ENCODE results near the gene MRGPRX3. TPM values are rescaled to one million over a fixed set of nuclear protein-coding genes. Genes with fewer than 3 reads are reported as not detected.
"Not testable (repeated sequence)": the region's sequence is repeated elsewhere in the genome, so short reads cannot be mapped to it uniquely, and the experiment has no call there.

MRGPRX3 gene
- total RNA-seq, 1 donor from 2014 or later = not detected

- intact Hi-C loops (cut with micrococcal nuclease); DNase-seq; H3K9me3 Mint-ChIP-seq; H3K36me3 Mint-ChIP-seq (ENCODE audit: low read depth); H3K4me1 Mint-ChIP-seq; H3K27ac Mint-ChIP-seq; H3K4me3 Mint-ChIP-seq: not testable (repeated sequence)
- H3K27me3 Mint-ChIP-seq = peaks cover 16% of the 10 kb centered on the region
Measured at GRCh38 chr11:18121331-18121828, 11.0 kb upstream of the MRGPRX3 start.

DNA sequence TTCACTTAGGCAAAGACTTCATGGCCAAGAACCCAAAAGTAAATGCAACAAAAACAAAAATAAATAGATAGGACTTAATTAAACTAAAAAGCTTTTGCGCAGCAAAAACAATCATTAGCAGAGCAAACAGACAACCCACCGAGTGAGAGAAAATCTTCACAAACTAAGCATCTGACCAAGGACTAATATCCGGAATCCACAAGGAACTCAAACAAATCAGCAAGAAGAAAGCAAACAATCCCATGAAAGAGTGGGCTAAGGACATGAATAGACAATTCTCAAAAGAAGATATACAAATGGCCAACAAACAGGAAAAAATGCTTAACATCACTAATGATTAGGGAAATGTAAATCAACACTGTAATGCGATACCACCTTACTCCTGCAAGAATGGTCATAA, 1.3 kb upstream of the MRGPRX3 start:
- H3K27me3 Mint-ChIP-seq = peaks cover 40% of the 10 kb centered on the region
- intact Hi-C loops (cut with micrococcal nuclease); DNase-seq: not testable (repeated sequence)

DNA sequence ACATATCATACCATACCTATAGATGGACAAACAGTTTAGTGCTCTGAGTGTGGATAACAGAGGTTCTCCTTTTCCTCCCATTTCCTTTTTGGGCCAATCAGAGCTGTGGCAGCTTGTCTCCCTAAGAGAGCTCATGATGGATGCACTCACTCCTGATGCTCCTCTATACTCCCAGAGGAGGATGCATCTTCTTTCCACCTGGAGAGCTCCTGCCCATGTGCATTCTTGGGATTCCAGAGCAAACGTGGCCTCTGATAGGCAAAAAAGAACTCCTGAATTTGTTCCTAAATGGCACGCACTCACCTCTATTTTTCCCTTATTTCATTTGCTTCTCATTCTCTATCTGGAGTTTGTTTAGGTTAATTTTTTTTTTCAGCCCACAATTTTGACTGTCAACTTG, 2.9 kb downstream of the MRGPRX3 start:
- no peak for DNase-seq

More for the DNA sequence above, 1.3 kb upstream of the MRGPRX3 start:
- H3K27ac Mint-ChIP-seq; H3K9me3 Mint-ChIP-seq; H3K4me3 Mint-ChIP-seq; H3K36me3 Mint-ChIP-seq (ENCODE audit: low read depth); H3K4me1 Mint-ChIP-seq: not testable (repeated sequence)

DNA sequence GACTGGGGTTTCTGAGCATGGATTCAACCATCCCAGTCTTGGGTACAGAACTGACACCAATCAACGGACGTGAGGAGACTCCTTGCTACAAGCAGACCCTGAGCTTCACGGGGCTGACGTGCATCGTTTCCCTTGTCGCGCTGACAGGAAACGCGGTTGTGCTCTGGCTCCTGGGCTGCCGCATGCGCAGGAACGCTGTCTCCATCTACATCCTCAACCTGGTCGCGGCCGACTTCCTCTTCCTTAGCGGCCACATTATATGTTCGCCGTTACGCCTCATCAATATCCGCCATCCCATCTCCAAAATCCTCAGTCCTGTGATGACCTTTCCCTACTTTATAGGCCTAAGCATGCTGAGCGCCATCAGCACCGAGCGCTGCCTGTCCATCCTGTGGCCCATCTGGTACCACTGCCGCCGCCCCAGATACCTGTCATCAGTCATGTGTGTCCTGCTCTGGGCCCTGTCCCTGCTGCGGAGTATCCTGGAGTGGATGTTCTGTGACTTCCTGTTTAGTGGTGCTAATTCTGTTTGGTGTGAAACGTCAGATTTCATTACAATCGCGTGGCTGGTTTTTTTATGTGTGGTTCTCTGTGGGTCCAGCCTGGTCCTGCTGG, 4.9 kb downstream of the MRGPRX3 start:
- Mint-ChIP-seq H3K36me3 (ENCODE audit: low read depth) (no peaks in the 10 kb centered on the region), H3K9me3 (no peaks in the 10 kb centered on the region), H3K4me1 (no peaks in the 10 kb centered on the region), H3K27me3 (peaks cover 34% of the 10 kb centered on the region), H3K4me3 (no peak overlapping the region), H3K27ac (no peak overlapping the region)
- DNase-seq = no peak
- intact Hi-C loops (cut with micrococcal nuclease) = no loop called here

More for the DNA sequence above, 2.9 kb downstream of the MRGPRX3 start:
- Mint-ChIP-seq H3K4me3 (no peak overlapping the region), H3K36me3 (ENCODE audit: low read depth) (no peaks in the 10 kb centered on the region), H3K27me3 (peaks cover 40% of the 10 kb centered on the region), H3K27ac (no peak overlapping the region), H3K4me1 (no peaks in the 10 kb centered on the region), H3K9me3 (no peaks in the 10 kb centered on the region)
- intact Hi-C loops (cut with micrococcal nuclease) = no loop called here

DNA sequence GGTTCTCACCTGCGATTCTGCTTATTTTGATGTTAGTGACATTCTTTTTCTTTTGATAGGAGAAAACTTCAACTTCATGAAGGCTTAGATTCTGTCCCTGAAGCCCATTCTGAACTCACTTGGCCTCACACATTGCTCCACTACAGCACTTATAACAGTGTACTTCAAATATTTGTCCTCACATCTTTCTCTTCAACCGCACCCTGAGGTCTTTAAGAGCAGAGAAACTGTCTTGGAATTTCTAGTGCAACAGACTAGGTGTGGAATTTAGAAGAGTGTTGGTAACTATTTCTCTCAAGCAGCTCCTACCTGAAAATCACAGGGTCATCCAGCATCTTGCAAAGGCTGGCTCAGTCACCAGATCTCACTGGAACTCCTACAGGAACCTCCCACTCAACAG, 7.8 kb downstream of the MRGPRX3 start:
- H3K36me3 Mint-ChIP-seq (ENCODE audit: low read depth) = no peaks in the 10 kb centered on the region
- H3K4me3 Mint-ChIP-seq = no peak overlapping the region
- H3K27ac Mint-ChIP-seq = no peak overlapping the region
- H3K27me3 Mint-ChIP-seq = peaks cover 29% of the 10 kb centered on the region
- H3K4me1 Mint-ChIP-seq = no peaks in the 10 kb centered on the region
- DNase-seq = no peak
- no peaks in the 10 kb centered on the region for H3K9me3 Mint-ChIP-seq
- intact Hi-C loops (cut with micrococcal nuclease) = no loop called here

DNA sequence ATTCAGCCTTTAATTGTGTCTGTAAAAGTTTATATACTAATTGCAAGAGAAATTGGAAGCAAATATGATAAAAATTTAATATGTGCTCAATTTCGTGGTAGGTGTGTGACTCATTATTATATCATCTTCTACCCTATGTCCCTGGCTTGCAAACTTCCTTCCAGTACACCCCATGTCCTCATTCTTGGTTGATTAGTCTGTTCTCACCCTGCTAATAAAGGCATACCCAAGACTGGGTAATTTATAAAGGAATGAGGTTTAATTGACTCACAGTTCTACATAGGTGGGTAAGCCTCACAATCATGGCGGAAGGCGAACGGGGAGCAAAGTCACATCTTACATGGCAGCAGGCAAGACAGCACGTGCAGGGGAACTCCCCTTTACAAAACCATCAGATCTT, 11.9 kb downstream of the MRGPRX3 start:
- H3K27me3 Mint-ChIP-seq = peaks cover 33% of the 10 kb centered on the region
- peaks cover 5% of the 10 kb centered on the region for H3K4me1 Mint-ChIP-seq
- H3K4me3 Mint-ChIP-seq = no peak overlapping the region
- H3K36me3 Mint-ChIP-seq (ENCODE audit: low read depth) = no peaks in the 10 kb centered on the region
- no peak overlapping the region for H3K27ac Mint-ChIP-seq
- no peaks in the 10 kb centered on the region for H3K9me3 Mint-ChIP-seq
- no peak for DNase-seq
- intact Hi-C loops (cut with micrococcal nuclease) = no loop called here

DNA sequence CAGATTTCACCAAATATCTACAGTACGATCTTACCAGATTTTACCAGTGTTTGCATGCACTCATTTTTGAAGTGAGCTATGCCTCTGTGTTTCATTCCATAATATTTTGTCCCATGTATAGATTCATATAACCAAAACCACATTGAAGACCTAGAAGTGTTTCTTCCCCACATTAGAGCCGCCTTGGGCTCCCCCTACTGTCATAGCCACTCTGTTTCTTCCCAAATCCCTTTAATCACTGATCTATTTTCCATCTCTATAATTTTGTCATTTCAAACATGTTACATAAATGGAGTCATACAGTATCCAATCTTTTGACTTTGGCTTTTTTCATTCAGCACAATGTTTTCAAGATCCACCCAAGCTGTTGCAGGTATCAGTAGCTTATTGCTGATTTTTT, 12.7 kb downstream of the MRGPRX3 start:
- Mint-ChIP-seq H3K9me3 (no peaks in the 10 kb centered on the region), H3K4me3 (no peak overlapping the region), H3K27ac (no peak overlapping the region), H3K27me3 (peaks cover 35% of the 10 kb centered on the region), H3K36me3 (ENCODE audit: low read depth) (no peaks in the 10 kb centered on the region), H3K4me1 (peaks cover 5% of the 10 kb centered on the region)
- no peak for DNase-seq
- intact Hi-C loops (cut with micrococcal nuclease) = no loop called here

DNA sequence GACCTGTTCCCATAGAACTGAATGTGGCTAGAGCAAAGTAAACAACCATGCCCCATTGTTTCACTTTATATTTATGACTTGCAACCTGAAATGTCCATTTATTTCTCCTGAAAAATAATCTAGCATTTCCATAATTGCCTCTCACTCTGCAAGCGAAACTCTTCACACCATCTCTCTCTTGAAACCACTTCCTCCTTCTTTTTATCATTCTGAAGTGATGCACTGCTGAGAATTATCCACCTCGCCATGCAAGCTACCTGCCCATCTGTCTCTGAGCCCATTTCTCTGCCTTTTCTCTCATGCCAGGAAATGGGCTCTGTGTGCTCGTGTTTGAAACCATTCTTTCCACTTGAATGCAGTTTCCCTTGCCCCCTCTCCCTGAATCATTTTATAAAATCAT, 13.5 kb downstream of the MRGPRX3 start:
- Mint-ChIP-seq H3K27ac (no peak overlapping the region), H3K4me1 (peaks cover 5% of the 10 kb centered on the region), H3K36me3 (ENCODE audit: low read depth) (no peaks in the 10 kb centered on the region), H3K9me3 (no peaks in the 10 kb centered on the region), H3K4me3 (no peak overlapping the region), H3K27me3 (peaks cover 33% of the 10 kb centered on the region)
- DNase-seq = no peak
- intact Hi-C loops (cut with micrococcal nuclease) = no loop called here

GRCh38 chr11:18151581-18151980, 19.2 kb downstream of the MRGPRX3 start:
- H3K4me1 Mint-ChIP-seq = no peaks in the 10 kb centered on the region
- no peak for DNase-seq
- H3K4me3 Mint-ChIP-seq = no peak overlapping the region
- H3K9me3 Mint-ChIP-seq = no peaks in the 10 kb centered on the region
- H3K36me3 Mint-ChIP-seq (ENCODE audit: low read depth) = no peaks in the 10 kb centered on the region
- peaks cover 23% of the 10 kb centered on the region for H3K27me3 Mint-ChIP-seq
- intact Hi-C loops (cut with micrococcal nuclease) = no loop called here
- H3K27ac Mint-ChIP-seq = no peak overlapping the region

DNA sequence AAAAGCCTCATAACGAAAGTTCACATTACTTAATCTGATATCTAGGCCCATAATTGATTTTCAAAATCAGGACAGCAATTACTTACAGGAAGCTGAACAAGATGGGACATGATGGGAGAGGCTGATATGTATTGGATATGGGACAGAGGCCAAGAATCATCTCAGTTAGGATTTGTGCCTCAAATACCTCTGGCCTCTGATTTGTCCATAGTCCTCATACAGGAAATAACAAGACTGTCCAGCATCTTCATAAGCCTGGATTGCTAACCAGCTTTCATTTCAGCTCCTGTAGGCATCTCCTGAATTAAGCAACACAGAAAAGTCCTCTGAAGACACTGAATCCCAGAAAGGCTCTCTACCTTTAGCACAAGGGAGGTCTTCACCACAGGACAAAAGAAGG, 36.0 kb downstream of the MRGPRX3 start:
- DNase-seq = no peak
- Mint-ChIP-seq H3K27ac (no peak overlapping the region), H3K4me3 (no peak overlapping the region), H3K36me3 (ENCODE audit: low read depth) (no peaks in the 10 kb centered on the region), H3K4me1 (no peaks in the 10 kb centered on the region), H3K27me3 (peaks cover 30% of the 10 kb centered on the region), H3K9me3 (no peaks in the 10 kb centered on the region)
- intact Hi-C loops (cut with micrococcal nuclease) = no loop called here

- no peak for DNase-seq
- no peak overlapping the region for H3K27ac Mint-ChIP-seq
- no peaks in the 10 kb centered on the region for H3K4me1 Mint-ChIP-seq
- no peaks in the 10 kb centered on the region for H3K9me3 Mint-ChIP-seq
- no peaks in the 10 kb centered on the region for H3K36me3 Mint-ChIP-seq (ENCODE audit: low read depth)
- intact Hi-C loops (cut with micrococcal nuclease) = no loop called here
- peaks cover 32% of the 10 kb centered on the region for H3K27me3 Mint-ChIP-seq
- no peak overlapping the region for H3K4me3 Mint-ChIP-seq
Measured at GRCh38 chr11:18171377-18172000, 39.1 kb downstream of the MRGPRX3 start.

GRCh38 chr11:18172666-18173065, 40.3 kb downstream of the MRGPRX3 start, which contains the start of gene MRGPRX4:
MRGPRX4 (plus strand) TSS chr11:18172837; CDS start chr11:18173257, 420 bp downstream.
- no peak for DNase-seq
- intact Hi-C loops (cut with micrococcal nuclease) = no loop called here
- no peaks in the 10 kb centered on the region for H3K4me1 Mint-ChIP-seq

GRCh38 chr11:18173225-18173866, 41.0 kb downstream of the MRGPRX3 start:
- no peak overlapping the region for H3K27ac Mint-ChIP-seq
- intact Hi-C loops (cut with micrococcal nuclease) = no loop called here
- peaks cover 32% of the 10 kb centered on the region for H3K27me3 Mint-ChIP-seq
- H3K9me3 Mint-ChIP-seq = no peaks in the 10 kb centered on the region
- DNase-seq = no peak
- no peaks in the 10 kb centered on the region for H3K4me1 Mint-ChIP-seq
- no peak overlapping the region for H3K4me3 Mint-ChIP-seq
- no peaks in the 10 kb centered on the region for H3K36me3 Mint-ChIP-seq (ENCODE audit: low read depth)

More at GRCh38 chr11:18172666-18173065, 40.3 kb downstream of the MRGPRX3 start, which contains the start of gene MRGPRX4:
- peaks cover 30% of the 10 kb centered on the region for H3K27me3 Mint-ChIP-seq
- H3K36me3 Mint-ChIP-seq (ENCODE audit: low read depth) = no peaks in the 10 kb centered on the region
- H3K9me3 Mint-ChIP-seq = no peaks in the 10 kb centered on the region
- no peak within 1 kb of the TSS for H3K27ac Mint-ChIP-seq
- no peak within 1 kb of the TSS for H3K4me3 Mint-ChIP-seq
